ENCODE measurements around the gene MAD1L1. TPM values are rescaled to one million over a fixed set of nuclear protein-coding genes. Genes with fewer than 3 reads are reported as not detected.

MAD1L1 gene
- total RNA-seq, 1 donor from 2014 or later, result 32.3 TPM

DNA sequence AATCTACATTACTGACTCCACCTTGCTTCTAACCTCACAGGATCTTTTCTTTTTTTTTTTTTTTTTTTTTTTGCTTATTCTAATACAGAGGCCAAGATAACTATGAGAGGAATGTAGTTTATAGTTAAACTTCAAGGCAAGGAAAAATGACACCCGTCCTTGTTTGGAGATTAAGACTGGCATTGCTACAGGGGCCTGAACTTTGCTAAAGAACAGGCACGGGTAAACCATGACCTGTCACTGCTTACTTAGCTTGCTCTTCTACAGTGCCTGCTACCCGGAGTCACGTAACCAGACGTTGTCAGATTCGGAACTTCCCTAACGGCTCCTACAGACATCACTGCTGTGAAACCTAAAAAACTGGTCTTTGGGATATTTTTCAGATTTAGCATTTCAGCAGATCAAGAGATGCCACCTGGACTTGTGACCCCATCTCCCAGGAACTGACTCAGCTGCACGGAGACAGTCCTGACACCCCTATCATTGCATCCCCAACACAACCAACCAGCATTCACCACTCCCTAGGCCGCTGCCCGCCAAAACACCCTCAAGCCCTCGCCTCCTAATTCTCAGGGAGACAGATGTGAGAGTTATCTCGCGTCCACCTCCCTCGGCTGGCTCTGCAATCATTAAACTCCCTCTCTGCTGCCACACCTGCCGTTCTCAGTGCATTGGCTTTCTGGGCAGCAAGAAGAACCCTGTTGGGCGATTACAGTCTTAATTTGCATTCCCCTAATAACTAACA, 27.5 kb downstream of the MAD1L1 start:
- H3K36me3 Mint-ChIP-seq (ENCODE audit: low read depth, unreplicated experiment), result peaks cover 16% of the 10 kb centered on the region
- peaks cover 6% of the 10 kb centered on the region for H3K79me2 ChIP-seq (ENCODE audit: insufficient read depth, low read length)
- peaks cover 22% of the 10 kb centered on the region for H3K4me1 Mint-ChIP-seq (ENCODE audit: low read depth, unreplicated experiment)
- H3K27ac Mint-ChIP-seq (ENCODE audit: unreplicated experiment), result no peak overlapping the region
- H2AFZ ChIP-seq (ENCODE audit: low read depth, low read length), result no peak overlapping the region
- peaks cover 3% of the 10 kb centered on the region for H3K36me3 ChIP-seq (ENCODE audit: insufficient read depth, low read length)
- no peak for DNase-seq (ENCODE audit: low read depth)
- H3K9me3 Mint-ChIP-seq (ENCODE audit: unreplicated experiment), result no peaks in the 10 kb centered on the region
- no peak for FAIRE-seq
- peaks cover 42% of the 10 kb centered on the region for H4K20me1 ChIP-seq (ENCODE audit: insufficient read depth, low read length)
- H3K4me3 Mint-ChIP-seq (ENCODE audit: unreplicated experiment), result no peak overlapping the region
- H3K4me1 ChIP-seq (ENCODE audit: insufficient read depth, low read length), result no peaks in the 10 kb centered on the region
- H3K27me3 ChIP-seq (ENCODE audit: insufficient read depth, low read length), result no peaks in the 10 kb centered on the region
- H3K4me2 ChIP-seq (ENCODE audit: low read length), result no peak overlapping the region
- no peaks in the 10 kb centered on the region for H3K27me3 Mint-ChIP-seq (ENCODE audit: low read depth, unreplicated experiment)
- no peak overlapping the region for H3K9ac ChIP-seq (ENCODE audit: low read length)
- H3K4me3 ChIP-seq (ENCODE audit: insufficient read depth, low read depth, low read length), result no peak overlapping the region
- H3K27ac ChIP-seq (ENCODE audit: low read depth, low read length), result no peak overlapping the region
- TF ChIP-seq EZH2 (IDR thresholded peaks at IDR 0.05; ENCODE audit: insufficient read depth, low read length) (no peak), CTCF (IDR thresholded peaks at IDR 0.05; ENCODE audit: insufficient read depth, low read depth, low read length) (no peak)
- H3K9me3 ChIP-seq (ENCODE audit: insufficient read depth, low read depth, low read length), result no peaks in the 10 kb centered on the region

DNA sequence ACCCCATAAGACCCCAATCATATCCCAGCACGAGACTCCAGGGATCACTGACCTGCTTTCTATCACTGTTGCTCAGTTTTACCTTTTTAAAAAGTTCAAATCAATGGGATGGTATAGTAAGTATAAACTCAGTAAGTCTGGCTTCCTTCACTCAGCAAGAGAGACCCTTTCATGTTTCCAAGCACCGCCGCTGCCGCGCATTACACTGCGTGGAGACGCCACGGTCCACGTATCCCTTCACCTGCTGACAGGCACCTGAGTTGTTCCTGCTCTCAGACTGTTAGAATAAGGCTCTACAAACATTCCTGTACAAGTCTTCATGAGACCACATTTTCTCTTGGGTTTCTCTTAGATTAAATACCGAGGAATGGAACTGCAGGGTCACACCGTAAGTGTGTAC, 28.3 kb downstream of the MAD1L1 start:
- no peaks in the 10 kb centered on the region for H3K27me3 Mint-ChIP-seq (ENCODE audit: low read depth, unreplicated experiment)
- H3K9ac ChIP-seq (ENCODE audit: low read length), result no peak overlapping the region
- no peak overlapping the region for H3K27ac ChIP-seq (ENCODE audit: low read depth, low read length)
- H3K9me3 ChIP-seq (ENCODE audit: insufficient read depth, low read depth, low read length), result no peaks in the 10 kb centered on the region
- H3K27me3 ChIP-seq (ENCODE audit: insufficient read depth, low read length), result no peaks in the 10 kb centered on the region
- H3K36me3 ChIP-seq (ENCODE audit: insufficient read depth, low read length), result peaks cover 3% of the 10 kb centered on the region
- H3K27ac Mint-ChIP-seq (ENCODE audit: unreplicated experiment), result no peak overlapping the region
- H3K4me3 ChIP-seq (ENCODE audit: insufficient read depth, low read depth, low read length), result no peak overlapping the region
- TF ChIP-seq CTCF (IDR thresholded peaks at IDR 0.05; ENCODE audit: insufficient read depth, low read depth, low read length), result no peak
- no peak for TF ChIP-seq EZH2 (IDR thresholded peaks at IDR 0.05; ENCODE audit: insufficient read depth, low read length)
- DNase-seq (ENCODE audit: low read depth), result no peak
- no peak overlapping the region for H2AFZ ChIP-seq (ENCODE audit: low read depth, low read length)
- H3K36me3 Mint-ChIP-seq (ENCODE audit: low read depth, unreplicated experiment), result peaks cover 17% of the 10 kb centered on the region
- FAIRE-seq, result no peak
- no peaks in the 10 kb centered on the region for H3K9me3 Mint-ChIP-seq (ENCODE audit: unreplicated experiment)
- H3K4me3 Mint-ChIP-seq (ENCODE audit: unreplicated experiment), result peak overlapping the region; percentile 50
- no peak overlapping the region for H3K4me2 ChIP-seq (ENCODE audit: low read length)
- peaks cover 6% of the 10 kb centered on the region for H3K79me2 ChIP-seq (ENCODE audit: insufficient read depth, low read length)
- H3K4me1 ChIP-seq (ENCODE audit: insufficient read depth, low read length), result no peaks in the 10 kb centered on the region
- H3K4me1 Mint-ChIP-seq (ENCODE audit: low read depth, unreplicated experiment), result peaks cover 22% of the 10 kb centered on the region
- H4K20me1 ChIP-seq (ENCODE audit: insufficient read depth, low read length), result peaks cover 35% of the 10 kb centered on the region

DNA sequence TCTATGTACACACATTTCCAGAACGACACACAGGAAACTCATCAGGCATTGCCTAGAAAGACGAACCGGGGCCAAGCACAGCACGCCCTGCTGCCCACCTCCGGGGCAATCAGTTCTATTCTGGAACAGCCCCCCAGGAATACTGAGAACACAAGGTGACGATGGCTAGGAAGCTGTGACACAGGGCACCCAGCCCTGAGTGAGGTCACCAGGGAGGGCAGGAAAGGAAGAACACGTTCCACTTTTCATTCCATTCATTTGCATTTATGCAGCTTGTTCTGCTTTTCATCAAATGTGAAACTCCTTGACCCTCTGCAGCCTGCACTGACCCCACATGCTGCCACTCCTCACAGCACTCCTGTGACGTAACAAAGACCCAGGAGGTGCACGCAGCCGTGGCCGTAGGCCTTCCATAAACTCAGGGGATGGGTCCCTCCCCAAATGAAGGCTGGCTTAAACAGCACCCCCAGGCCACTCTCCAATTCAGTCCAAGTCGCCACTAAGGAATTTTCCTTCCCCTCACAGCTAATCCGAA, 28.9 kb downstream of the MAD1L1 start:
- Mint-ChIP-seq H3K36me3 (ENCODE audit: low read depth, unreplicated experiment) (peaks cover 20% of the 10 kb centered on the region), H3K4me1 (ENCODE audit: low read depth, unreplicated experiment) (peaks cover 22% of the 10 kb centered on the region), H3K4me3 (ENCODE audit: unreplicated experiment) (peak overlapping the region; percentile 50), H3K27ac (ENCODE audit: unreplicated experiment) (no peak overlapping the region), H3K9me3 (ENCODE audit: unreplicated experiment) (no peaks in the 10 kb centered on the region), H3K27me3 (ENCODE audit: low read depth, unreplicated experiment) (no peaks in the 10 kb centered on the region)
- Histone ChIP-seq H3K36me3 (ENCODE audit: insufficient read depth, low read length) (peaks cover 3% of the 10 kb centered on the region), H3K4me1 (ENCODE audit: insufficient read depth, low read length) (no peaks in the 10 kb centered on the region), H4K20me1 (ENCODE audit: insufficient read depth, low read length) (peaks cover 29% of the 10 kb centered on the region), H2AFZ (ENCODE audit: low read depth, low read length) (no peak overlapping the region), H3K4me3 (ENCODE audit: insufficient read depth, low read depth, low read length) (no peak overlapping the region), H3K79me2 (ENCODE audit: insufficient read depth, low read length) (peaks cover under 1% of the 10 kb centered on the region), H3K9me3 (ENCODE audit: insufficient read depth, low read depth, low read length) (no peaks in the 10 kb centered on the region), H3K27me3 (ENCODE audit: insufficient read depth, low read length) (no peaks in the 10 kb centered on the region), H3K4me2 (ENCODE audit: low read length) (no peak overlapping the region), H3K27ac (ENCODE audit: low read depth, low read length) (no peak overlapping the region), H3K9ac (ENCODE audit: low read length) (no peak overlapping the region)
- FAIRE-seq (no peak), DNase-seq (ENCODE audit: low read depth) (no peak)
- TF ChIP-seq CTCF (IDR thresholded peaks at IDR 0.05; ENCODE audit: insufficient read depth, low read depth, low read length) (no peak), EZH2 (IDR thresholded peaks at IDR 0.05; ENCODE audit: insufficient read depth, low read length) (no peak)
